ENCODE results near the gene TNKS2. TPM values are rescaled to one million over a fixed set of nuclear protein-coding genes. Genes with fewer than 3 reads are reported as not detected.

Gene TNKS2
- total RNA-seq, 1 donor from 2014 or later, result 56.2 TPM

- TF ChIP-seq EZH2 (IDR thresholded peaks at IDR 0.05; ENCODE audit: insufficient read depth, low read length) (no peak), CTCF (IDR thresholded peaks at IDR 0.05; ENCODE audit: insufficient read depth, low read depth, low read length) (no peak)
- H3K27ac Mint-ChIP-seq (ENCODE audit: unreplicated experiment), result no peak overlapping the region
- H3K9me3 Mint-ChIP-seq (ENCODE audit: unreplicated experiment), result no peaks in the 10 kb centered on the region
- H3K4me1 Mint-ChIP-seq (ENCODE audit: low read depth, unreplicated experiment), result peaks cover 3% of the 10 kb centered on the region
- Histone ChIP-seq H3K4me2 (ENCODE audit: low read length) (no peak overlapping the region), H3K27me3 (ENCODE audit: insufficient read depth, low read length) (no peaks in the 10 kb centered on the region), H3K4me1 (ENCODE audit: insufficient read depth, low read length) (no peaks in the 10 kb centered on the region), H3K9ac (ENCODE audit: low read length) (no peak overlapping the region), H3K9me3 (ENCODE audit: insufficient read depth, low read depth, low read length) (no peaks in the 10 kb centered on the region), H3K27ac (ENCODE audit: low read depth, low read length) (no peak overlapping the region), H4K20me1 (ENCODE audit: insufficient read depth, low read length) (no peaks in the 10 kb centered on the region), H3K36me3 (ENCODE audit: insufficient read depth, low read length) (peaks cover 45% of the 10 kb centered on the region), H3K4me3 (ENCODE audit: insufficient read depth, low read depth, low read length) (no peak overlapping the region), H3K79me2 (ENCODE audit: insufficient read depth, low read length) (no peaks in the 10 kb centered on the region), H2AFZ (ENCODE audit: low read depth, low read length) (no peak overlapping the region)
- no peak for DNase-seq (ENCODE audit: low read depth)
- H3K27me3 Mint-ChIP-seq (ENCODE audit: low read depth, unreplicated experiment), result no peaks in the 10 kb centered on the region
- FAIRE-seq, result no peak
- no peak overlapping the region for H3K4me3 Mint-ChIP-seq (ENCODE audit: unreplicated experiment)
- peaks cover 6% of the 10 kb centered on the region for H3K36me3 Mint-ChIP-seq (ENCODE audit: low read depth, unreplicated experiment)
These were observed 58.4 kb downstream of the TNKS2 start for GRCh38 chr10:91856637-91857036.

GRCh38 chr10:91860885-91861284 is 62.7 kb downstream of the TNKS2 start:
- TF ChIP-seq EZH2 (IDR thresholded peaks at IDR 0.05; ENCODE audit: insufficient read depth, low read length) (no peak), CTCF (IDR thresholded peaks at IDR 0.05; ENCODE audit: insufficient read depth, low read depth, low read length) (no peak)
- H3K79me2 ChIP-seq (ENCODE audit: insufficient read depth, low read length), result no peaks in the 10 kb centered on the region
- no peaks in the 10 kb centered on the region for H3K9me3 ChIP-seq (ENCODE audit: insufficient read depth, low read depth, low read length)
- Mint-ChIP-seq H3K36me3 (ENCODE audit: low read depth, unreplicated experiment) (peaks cover 9% of the 10 kb centered on the region), H3K4me1 (ENCODE audit: low read depth, unreplicated experiment) (peaks cover 3% of the 10 kb centered on the region), H3K27ac (ENCODE audit: unreplicated experiment) (no peak overlapping the region), H3K9me3 (ENCODE audit: unreplicated experiment) (no peaks in the 10 kb centered on the region), H3K27me3 (ENCODE audit: low read depth, unreplicated experiment) (no peaks in the 10 kb centered on the region), H3K4me3 (ENCODE audit: unreplicated experiment) (no peak overlapping the region)
- peaks cover 36% of the 10 kb centered on the region for H3K36me3 ChIP-seq (ENCODE audit: insufficient read depth, low read length)
- no peak overlapping the region for H3K4me3 ChIP-seq (ENCODE audit: insufficient read depth, low read depth, low read length)
- H3K9ac ChIP-seq (ENCODE audit: low read length), result no peak overlapping the region
- H4K20me1 ChIP-seq (ENCODE audit: insufficient read depth, low read length), result no peaks in the 10 kb centered on the region
- no peaks in the 10 kb centered on the region for H3K4me1 ChIP-seq (ENCODE audit: insufficient read depth, low read length)
- DNase-seq (ENCODE audit: low read depth), result no peak
- FAIRE-seq, result no peak
- H2AFZ ChIP-seq (ENCODE audit: low read depth, low read length), result no peak overlapping the region
- no peak overlapping the region for H3K27ac ChIP-seq (ENCODE audit: low read depth, low read length)
- no peak overlapping the region for H3K4me2 ChIP-seq (ENCODE audit: low read length)
- H3K27me3 ChIP-seq (ENCODE audit: insufficient read depth, low read length), result no peaks in the 10 kb centered on the region

- Histone ChIP-seq H3K4me2 (ENCODE audit: low read length) (no peak overlapping the region), H3K9me3 (ENCODE audit: insufficient read depth, low read depth, low read length) (no peaks in the 10 kb centered on the region), H3K27ac (ENCODE audit: low read depth, low read length) (no peak overlapping the region), H3K79me2 (ENCODE audit: insufficient read depth, low read length) (no peaks in the 10 kb centered on the region), H2AFZ (ENCODE audit: low read depth, low read length) (no peak overlapping the region), H3K4me3 (ENCODE audit: insufficient read depth, low read depth, low read length) (no peak overlapping the region), H3K27me3 (ENCODE audit: insufficient read depth, low read length) (no peaks in the 10 kb centered on the region), H3K9ac (ENCODE audit: low read length) (no peak overlapping the region), H4K20me1 (ENCODE audit: insufficient read depth, low read length) (no peaks in the 10 kb centered on the region), H3K4me1 (ENCODE audit: insufficient read depth, low read length) (no peaks in the 10 kb centered on the region), H3K36me3 (ENCODE audit: insufficient read depth, low read length) (peaks cover 25% of the 10 kb centered on the region)
- Mint-ChIP-seq H3K9me3 (ENCODE audit: unreplicated experiment) (no peaks in the 10 kb centered on the region), H3K4me1 (ENCODE audit: low read depth, unreplicated experiment) (peaks cover 5% of the 10 kb centered on the region), H3K36me3 (ENCODE audit: low read depth, unreplicated experiment) (peaks cover 6% of the 10 kb centered on the region), H3K27ac (ENCODE audit: unreplicated experiment) (no peak overlapping the region), H3K4me3 (ENCODE audit: unreplicated experiment) (no peak overlapping the region), H3K27me3 (ENCODE audit: low read depth, unreplicated experiment) (no peaks in the 10 kb centered on the region)
- DNase-seq (ENCODE audit: low read depth), result no peak
- TF ChIP-seq EZH2 (IDR thresholded peaks at IDR 0.05; ENCODE audit: insufficient read depth, low read length) (no peak), CTCF (IDR thresholded peaks at IDR 0.05; ENCODE audit: insufficient read depth, low read depth, low read length) (no peak)
- no peak for FAIRE-seq
These were observed 65.9 kb downstream of the TNKS2 start for GRCh38 chr10:91864099-91864498.
